ENCODE data around the gene FBXO17. TPM values are rescaled to one million over a fixed set of nuclear protein-coding genes. Genes with fewer than 3 reads are reported as not detected.
"Not testable (repeated sequence)": the region's sequence is repeated elsewhere in the genome, so short reads cannot be mapped to it uniquely, and the experiment has no call there.

Gene FBXO17
- total RNA-seq, 1 donor from 2014 or later = 13.3 TPM

DNA sequence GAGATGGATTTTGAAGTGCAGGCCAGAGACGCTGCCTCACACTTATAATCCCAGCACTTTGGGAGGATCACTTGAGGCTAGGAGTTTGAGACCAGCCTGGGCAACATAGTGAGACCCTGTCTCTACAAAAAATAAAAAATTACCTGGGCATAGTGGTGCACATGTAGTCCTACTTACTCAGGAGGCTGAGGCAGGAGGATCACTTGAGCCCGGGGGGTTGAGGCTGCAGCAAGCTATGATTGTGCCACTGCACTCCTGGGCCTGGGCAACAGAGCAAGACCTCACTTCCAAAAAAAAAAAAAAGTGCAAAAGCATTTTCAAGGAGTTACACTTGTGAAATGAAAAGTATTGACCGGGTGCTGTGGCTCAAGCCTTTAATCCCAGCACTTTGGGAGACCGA lies 27.6 kb upstream of the FBXO17 start:
- Histone ChIP-seq H3K27ac (no peak overlapping the region), H3K4me1 (no peaks in the 10 kb centered on the region), H3K27me3 (peaks cover 9% of the 10 kb centered on the region), H3K4me3 (no peak overlapping the region), H3K36me3 (no peaks in the 10 kb centered on the region), H3K9me3 (no peaks in the 10 kb centered on the region)
- TF ChIP-seq CTCF (IDR thresholded peaks at IDR 0.05) = no peak
- intact Hi-C loops (cut with DNase I) = no loop called here
- DNase-seq = no peak
- no peak for ATAC-seq

DNA sequence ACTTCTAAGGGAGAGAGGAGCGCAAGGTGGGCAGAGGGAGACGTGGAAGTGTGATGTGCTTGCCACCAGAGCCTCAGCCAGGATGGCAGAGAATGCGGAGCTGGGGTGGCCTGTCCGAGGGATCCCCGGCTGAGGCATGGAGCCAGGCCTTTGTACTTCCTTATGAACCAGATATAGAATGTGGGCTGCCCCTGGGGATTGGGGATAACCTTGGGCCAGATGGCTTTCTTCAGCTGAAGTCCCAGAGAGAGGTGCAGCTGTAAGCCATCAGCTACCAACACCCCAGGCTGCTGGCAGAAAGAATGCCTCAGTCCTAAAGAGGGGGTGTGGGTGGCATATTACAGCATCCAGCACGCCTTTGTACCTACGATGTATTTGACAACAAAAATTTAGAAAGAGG lies 25.5 kb upstream of the FBXO17 start:
- DNase-seq = no peak
- H3K4me1 ChIP-seq = no peaks in the 10 kb centered on the region
- H3K36me3 ChIP-seq = no peaks in the 10 kb centered on the region
- ATAC-seq = no peak
- no peak overlapping the region for H3K27ac ChIP-seq
- H3K27me3 ChIP-seq = peaks cover 9% of the 10 kb centered on the region
- no peak for TF ChIP-seq CTCF (IDR thresholded peaks at IDR 0.05)
- H3K9me3 ChIP-seq = no peaks in the 10 kb centered on the region
- intact Hi-C loops (cut with DNase I) = no loop called here
- H3K4me3 ChIP-seq = no peak overlapping the region

GRCh38 chr19:38997576-38997975 lies 22.0 kb upstream of the FBXO17 start:
- ATAC-seq = not testable (repeated sequence)

DNA sequence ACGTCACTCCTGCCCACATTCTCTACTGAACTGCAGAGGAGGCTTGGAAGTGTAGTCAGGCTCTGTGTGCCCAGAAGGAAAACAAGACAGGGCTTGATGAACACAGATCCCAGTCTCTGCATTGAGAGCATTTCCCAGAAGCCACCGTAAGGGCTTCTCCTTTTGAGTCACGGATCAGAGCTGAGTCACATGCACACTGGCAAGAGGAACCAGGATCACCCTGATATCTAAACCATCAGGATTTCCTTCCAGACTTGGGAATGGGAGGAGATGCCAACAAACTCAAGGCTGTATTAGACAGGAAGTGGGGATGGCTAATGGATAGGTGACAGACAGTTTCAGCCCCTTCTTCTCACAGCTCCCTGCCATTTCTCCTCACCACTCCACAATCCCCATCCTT lies 17.7 kb upstream of the FBXO17 start:
- Histone ChIP-seq H3K27ac (no peak overlapping the region), H3K4me3 (no peak overlapping the region), H3K4me1 (no peaks in the 10 kb centered on the region), H3K36me3 (no peaks in the 10 kb centered on the region), H3K9me3 (no peaks in the 10 kb centered on the region), H3K27me3 (no peaks in the 10 kb centered on the region)
- no peak for TF ChIP-seq CTCF (IDR thresholded peaks at IDR 0.05)
- no peak for DNase-seq
- intact Hi-C loops (cut with DNase I) = no loop called here
- no peak for ATAC-seq

More at GRCh38 chr19:38997576-38997975, 22.0 kb upstream of the FBXO17 start:
- H3K4me3 ChIP-seq; H3K27ac ChIP-seq; H3K4me1 ChIP-seq; H3K36me3 ChIP-seq; H3K27me3 ChIP-seq; intact Hi-C loops (cut with DNase I); DNase-seq; H3K9me3 ChIP-seq: not testable (repeated sequence)

DNA sequence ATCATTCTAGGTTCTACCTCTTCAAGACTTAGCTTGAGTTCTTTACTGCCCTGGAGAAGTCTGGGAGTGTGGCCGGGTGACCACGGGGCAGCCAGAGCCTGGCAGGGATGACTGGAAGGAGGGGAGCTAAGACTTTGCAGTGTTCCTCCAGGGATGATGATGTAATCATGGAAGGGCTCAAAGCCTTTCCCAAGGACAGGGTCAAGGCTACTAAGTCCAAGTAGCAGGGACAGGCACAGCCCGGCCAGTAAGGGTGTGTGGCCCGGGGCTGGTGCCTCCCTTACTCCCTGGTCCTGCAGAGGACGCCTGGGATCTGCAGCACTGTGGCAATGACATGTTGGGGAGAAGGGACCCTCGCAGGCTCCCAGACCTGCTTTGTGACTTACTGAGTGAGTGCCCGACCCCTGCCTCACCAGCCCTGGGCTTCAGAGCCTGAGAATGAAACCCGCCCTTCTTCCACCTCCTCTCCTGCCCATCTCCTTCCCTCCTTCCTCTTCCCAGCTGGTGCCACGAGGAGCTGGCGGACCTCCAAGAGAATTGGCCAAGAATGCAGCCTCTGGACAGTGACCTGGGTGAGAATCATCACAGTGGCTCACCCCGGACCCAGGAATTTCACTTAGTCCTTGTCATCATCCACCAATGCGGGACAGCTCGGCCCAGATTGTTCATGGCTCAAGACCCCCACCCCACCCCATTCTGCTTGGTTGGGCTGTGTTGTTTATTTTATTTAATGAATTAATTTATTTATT lies 15.6 kb upstream of the FBXO17 start:
- Histone ChIP-seq H3K4me3 (no peak overlapping the region), H3K27ac (no peak overlapping the region), H3K4me1 (no peaks in the 10 kb centered on the region), H3K9me3 (no peaks in the 10 kb centered on the region), H3K27me3 (no peaks in the 10 kb centered on the region), H3K36me3 (no peaks in the 10 kb centered on the region)
- intact Hi-C loops (cut with DNase I) = no loop called here
- TF ChIP-seq CTCF (IDR thresholded peaks at IDR 0.05) = no peak
- ATAC-seq (no peak), DNase-seq (no peak)

GRCh38 chr19:38989614-38990013 lies 14.1 kb upstream of the FBXO17 start:
- H3K4me1 ChIP-seq; ATAC-seq; H3K9me3 ChIP-seq; H3K4me3 ChIP-seq; H3K27me3 ChIP-seq; H3K36me3 ChIP-seq; DNase-seq; intact Hi-C loops (cut with DNase I); H3K27ac ChIP-seq: not testable (repeated sequence)
